Astrocyte (in vitro differentiated cells and primary cell): Measurements from ENCODE around the gene CNTLN. TPM values are rescaled to one million over a fixed set of nuclear protein-coding genes. Genes with fewer than 3 reads are reported as not detected.

Experiments
- DNase-seq: peaks from one replicate; pipeline ENCODE4 v3.0.0-alpha.2; 2010; ENCODE audit warnings: low read depth
- FAIRE-seq: peaks from 2 replicates; lab custom pipeline; 2011; peaks lifted over from hg19 to GRCh38; lab: Jason Lieb, UNC
- H2AFZ ChIP-seq: 2 replicates; pipeline ENCODE4 v1.6.0; 2012; ENCODE audit warnings: low read depth, low read length, inconsistent platforms
- H3K27ac ChIP-seq: 2 replicates; pipeline ENCODE4 v1.5.1; 2011; ENCODE audit warnings: low read depth, low read length, inconsistent platforms
- H3K27me3 ChIP-seq: 2 replicates; pipeline ENCODE4 v1.6.0; 2011; ENCODE audit warnings: low read length, inconsistent platforms; ENCODE audit not compliant: insufficient read depth
- H3K36me3 ChIP-seq: 2 replicates; pipeline ENCODE4 v1.5.1; 2011; ENCODE audit warnings: low read length, inconsistent platforms; ENCODE audit not compliant: insufficient read depth
- H3K4me1 ChIP-seq: 2 replicates; pipeline ENCODE4 v1.5.1; 2011; ENCODE audit warnings: low read length, inconsistent platforms; ENCODE audit not compliant: insufficient read depth
- H3K4me2 ChIP-seq: 2 replicates; pipeline ENCODE4 v1.6.0; 2012; ENCODE audit warnings: low read length, inconsistent platforms
- H3K4me3 ChIP-seq: 2 replicates; pipeline ENCODE4 v1.5.1; 2011; ENCODE audit warnings: low read depth, mild to moderate bottlenecking, low read length, inconsistent platforms; ENCODE audit not compliant: insufficient read depth
- H3K79me2 ChIP-seq: 2 replicates; pipeline ENCODE4 v1.6.0; 2012; ENCODE audit warnings: mild to moderate bottlenecking, low read length, inconsistent platforms; ENCODE audit not compliant: insufficient read depth
- H3K9ac ChIP-seq: 2 replicates; pipeline ENCODE4 v1.6.0; 2012; ENCODE audit warnings: mild to moderate bottlenecking, low read length, inconsistent platforms
- H3K9me3 ChIP-seq: 2 replicates; pipeline ENCODE4 v1.5.1; 2012; ENCODE audit warnings: low read depth, mild to moderate bottlenecking, low read length, inconsistent platforms; ENCODE audit not compliant: insufficient read depth
- H4K20me1 ChIP-seq: 2 replicates; pipeline ENCODE4 v1.6.0; 2012; ENCODE audit warnings: low read length, inconsistent platforms; ENCODE audit not compliant: insufficient read depth
- H3K27ac Mint-ChIP-seq: one replicate; pipeline ENCODE4 v1.8.0; 2021; ENCODE audit warnings: mild to moderate bottlenecking, mixed read lengths; ENCODE audit not compliant: unreplicated experiment
- H3K27me3 Mint-ChIP-seq: one replicate; pipeline ENCODE4 v1.8.0; 2021; ENCODE audit warnings: low read depth, mixed read lengths; ENCODE audit not compliant: unreplicated experiment
- H3K36me3 Mint-ChIP-seq: one replicate; pipeline ENCODE4 v1.8.0; 2021; ENCODE audit warnings: low read depth, mixed read lengths; ENCODE audit not compliant: unreplicated experiment
- H3K4me1 Mint-ChIP-seq: one replicate; pipeline ENCODE4 v1.8.0; 2021; ENCODE audit warnings: low read depth, mixed read lengths; ENCODE audit not compliant: unreplicated experiment
- H3K4me3 Mint-ChIP-seq: one replicate; pipeline ENCODE4 v1.8.0; 2021; ENCODE audit warnings: mild to moderate bottlenecking, moderate library complexity, mixed read lengths; ENCODE audit not compliant: unreplicated experiment
- H3K9me3 Mint-ChIP-seq: one replicate; pipeline ENCODE4 v1.8.0; 2021; ENCODE audit warnings: mild to moderate bottlenecking, mixed read lengths; ENCODE audit not compliant: unreplicated experiment
- CTCF ChIP-seq: IDR thresholded peaks from 2 replicates; pipeline ENCODE4 v1.5.1; 2011; ENCODE audit warnings: low read depth, mild to moderate bottlenecking, inconsistent platforms, low read length, moderate library complexity; ENCODE audit not compliant: insufficient read depth
- EZH2 ChIP-seq: IDR thresholded peaks from 2 replicates; pipeline ENCODE4 v1.6.1; 2012; ENCODE audit warnings: mild to moderate bottlenecking, low read length, inconsistent platforms; ENCODE audit not compliant: insufficient read depth
- total RNA-seq: library from RNA; stranded (reverse); gene quantifications from 2 replicates; pipeline ENCODE4 v1.2.1, GENCODE V29; 2021

CNTLN gene
- total RNA-seq, 1 donor from 2014 or later: 4.4 TPM

DNA sequence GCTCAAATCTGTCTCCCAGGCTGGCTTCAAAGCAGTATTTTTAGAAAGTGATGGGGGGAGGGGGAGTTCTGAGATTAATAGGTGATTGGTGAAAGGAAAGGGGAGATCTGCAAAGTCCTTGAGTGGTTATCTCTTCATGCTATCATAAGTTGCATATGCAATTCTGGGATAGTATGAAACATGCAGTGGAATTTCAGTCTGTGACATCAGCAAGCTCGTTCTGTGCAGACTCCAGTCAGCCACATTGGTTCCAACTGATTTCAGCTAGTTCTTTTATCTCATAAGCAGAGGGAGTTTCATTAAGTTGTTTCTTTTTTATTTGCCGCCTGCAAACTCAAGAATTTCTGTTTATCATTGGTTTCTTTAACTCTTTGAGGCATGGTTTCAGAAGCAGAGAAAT is 263.5 kb downstream of the CNTLN start:
- no peaks in the 10 kb centered on the region for H3K9me3 ChIP-seq
- FAIRE-seq (no peak), DNase-seq (no peak)
- no peak overlapping the region for H3K9ac ChIP-seq
- H3K79me2 ChIP-seq: no peaks in the 10 kb centered on the region
- Mint-ChIP-seq H3K4me1 (peaks cover 9% of the 10 kb centered on the region), H3K4me3 (no peak overlapping the region), H3K9me3 (no peaks in the 10 kb centered on the region), H3K36me3 (no peaks in the 10 kb centered on the region), H3K27me3 (no peaks in the 10 kb centered on the region), H3K27ac (no peak overlapping the region)
- no peaks in the 10 kb centered on the region for H4K20me1 ChIP-seq
- no peaks in the 10 kb centered on the region for H3K4me1 ChIP-seq
- H2AFZ ChIP-seq: no peak overlapping the region
- no peak overlapping the region for H3K4me3 ChIP-seq
- no peak overlapping the region for H3K27ac ChIP-seq
- peaks cover 4% of the 10 kb centered on the region for H3K36me3 ChIP-seq
- TF ChIP-seq EZH2 (no peak), CTCF (no peak)
- no peak overlapping the region for H3K4me2 ChIP-seq
- H3K27me3 ChIP-seq: no peaks in the 10 kb centered on the region

GRCh38 chr9:17401858-17402257 is 267.0 kb downstream of the CNTLN start:
- TF ChIP-seq EZH2: no peak
- TF ChIP-seq CTCF: no peak
- Mint-ChIP-seq H3K4me3 (no peak overlapping the region), H3K27ac (no peak overlapping the region), H3K36me3 (peaks cover 5% of the 10 kb centered on the region), H3K9me3 (no peaks in the 10 kb centered on the region), H3K27me3 (no peaks in the 10 kb centered on the region), H3K4me1 (peaks cover 9% of the 10 kb centered on the region)
- H3K4me2 ChIP-seq: no peak overlapping the region
- no peaks in the 10 kb centered on the region for H3K9me3 ChIP-seq
- FAIRE-seq (no peak), DNase-seq (peak; percentile 10)
- no peaks in the 10 kb centered on the region for H3K79me2 ChIP-seq
- no peak overlapping the region for H3K27ac ChIP-seq
- peaks cover 4% of the 10 kb centered on the region for H3K36me3 ChIP-seq
- no peak overlapping the region for H2AFZ ChIP-seq
- H3K4me3 ChIP-seq: no peak overlapping the region
- H3K27me3 ChIP-seq: no peaks in the 10 kb centered on the region
- no peaks in the 10 kb centered on the region for H4K20me1 ChIP-seq
- H3K9ac ChIP-seq: no peak overlapping the region
- H3K4me1 ChIP-seq: no peaks in the 10 kb centered on the region

- FAIRE-seq: no peak
- no peaks in the 10 kb centered on the region for H4K20me1 ChIP-seq
- H3K27ac Mint-ChIP-seq: no peak overlapping the region
These were observed 267.5 kb downstream of the CNTLN start for GRCh38 chr9:17402309-17402708.

More at GRCh38 chr9:17402309-17402708, 267.5 kb downstream of the CNTLN start:
- H3K4me2 ChIP-seq: no peak overlapping the region
- H3K4me3 Mint-ChIP-seq: no peak overlapping the region
- no peaks in the 10 kb centered on the region for H3K79me2 ChIP-seq
- H3K9ac ChIP-seq: no peak overlapping the region
- H3K9me3 ChIP-seq: no peaks in the 10 kb centered on the region
- no peak overlapping the region for H3K27ac ChIP-seq
- peaks cover 9% of the 10 kb centered on the region for H3K4me1 Mint-ChIP-seq
- peaks cover 4% of the 10 kb centered on the region for H3K36me3 ChIP-seq
- no peak overlapping the region for H3K4me3 ChIP-seq
- peaks cover 5% of the 10 kb centered on the region for H3K36me3 Mint-ChIP-seq
- no peaks in the 10 kb centered on the region for H3K4me1 ChIP-seq
- H3K27me3 ChIP-seq: no peaks in the 10 kb centered on the region
- H3K27me3 Mint-ChIP-seq: no peaks in the 10 kb centered on the region
- TF ChIP-seq EZH2: no peak
- no peak for TF ChIP-seq CTCF
- peak; percentile 13 for DNase-seq
- H3K9me3 Mint-ChIP-seq: no peaks in the 10 kb centered on the region
- no peak overlapping the region for H2AFZ ChIP-seq
